Muscle layer of duodenum (tissue), 2 donors: ENCODE data around the gene LCN10.
"Not testable (repeated sequence)": the region's sequence is repeated elsewhere in the genome, so short reads cannot be mapped to it uniquely, and the experiment has no call there.

Experiments
- H3K27ac ChIP-seq: one replicate; pipeline ENCODE4 v1.7.0; 2013; ENCODE audit warnings: mild to moderate bottlenecking, low read length
- H3K27me3 ChIP-seq: one replicate; pipeline ENCODE4 v1.7.0; 2013; ENCODE audit warnings: low read depth, mild to moderate bottlenecking, control low read depth, low read length
- H3K36me3 ChIP-seq, 2 donors: one replicate each; pipeline ENCODE4 v1.7.0; 2013; ENCODE audit warnings: low read length in 2 of 2, control low read depth in 1 of 2, mild to moderate bottlenecking in 1 of 2; ENCODE audit not compliant: insufficient read depth in 2 of 2, control insufficient read depth in 1 of 2
- H3K4me1 ChIP-seq, 2 donors: one replicate each; pipeline ENCODE4 v1.7.0; 2013; ENCODE audit warnings: low read length in 2 of 2, mild to moderate bottlenecking in 2 of 2, control low read depth in 1 of 2, moderate library complexity in 1 of 2; ENCODE audit not compliant: insufficient read depth in 2 of 2, control insufficient read depth in 1 of 2
- H3K4me3 ChIP-seq, 2 donors: one replicate each; pipeline ENCODE4 v1.7.0; 2013; ENCODE audit warnings: low read length in 2 of 2, low read depth in 1 of 2, mild to moderate bottlenecking in 1 of 2
- H3K9me3 ChIP-seq, 2 donors: one replicate each; pipeline ENCODE4 v1.7.0; 2013; ENCODE audit warnings: low read length in 2 of 2, control low read depth in 1 of 2, mild to moderate bottlenecking in 1 of 2; ENCODE audit not compliant: control insufficient read depth in 1 of 2
- donor health status: healthy.

LCN10 gene

DNA sequence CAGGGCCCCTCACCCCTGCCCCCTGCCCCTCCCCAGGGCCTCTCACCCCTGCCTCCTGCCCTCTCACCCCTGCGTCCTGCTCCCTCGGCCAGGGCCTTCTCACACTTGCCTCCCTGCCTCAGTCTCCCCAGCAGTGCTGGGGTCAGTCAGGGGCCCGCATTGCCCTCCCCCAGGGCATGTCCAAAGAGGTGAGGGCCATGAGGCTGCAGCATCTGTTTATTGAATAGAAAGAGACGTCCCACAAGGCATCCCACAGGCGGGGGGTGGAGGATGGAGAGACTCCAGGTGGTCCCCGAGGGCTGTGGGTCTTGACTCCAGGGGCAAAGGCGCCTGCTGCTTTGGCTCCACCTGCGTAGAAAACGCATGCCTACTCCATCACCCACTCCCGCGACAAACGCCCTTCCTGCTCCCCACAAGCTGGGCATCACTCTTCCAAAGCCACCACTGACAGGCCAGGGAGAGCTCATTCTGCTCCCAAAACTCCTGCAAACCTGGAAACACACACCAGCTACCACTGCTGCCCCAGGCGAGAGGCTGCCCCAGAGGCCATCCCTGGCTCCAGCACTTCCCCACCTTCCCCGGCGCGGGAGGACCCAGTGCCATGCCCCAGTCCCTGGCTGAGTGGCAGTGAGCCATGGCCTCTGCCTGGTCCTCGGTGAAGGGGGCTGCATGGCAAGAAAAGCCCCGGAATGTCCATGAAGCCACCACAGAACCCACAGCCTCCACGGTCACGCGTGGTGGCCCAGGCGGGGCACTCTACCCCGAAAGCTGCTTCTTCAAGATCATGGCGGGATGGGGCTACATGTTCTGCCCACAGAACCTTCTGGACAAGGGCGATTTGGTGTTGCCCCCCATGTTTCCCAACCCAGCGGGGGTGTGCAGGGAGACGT is 16.9 kb upstream of the LCN10 start:
- Histone ChIP-seq H3K4me3 (no peak overlapping the region), H3K36me3 (no peaks in the 10 kb centered on the region), H3K27ac (no peak overlapping the region), H3K4me1 (peaks cover 0 to 7% of the 10 kb centered on the region in 2 donors), H3K27me3 (no peaks in the 10 kb centered on the region), H3K9me3 (peaks cover 0 to 4% of the 10 kb centered on the region in 2 donors)

DNA sequence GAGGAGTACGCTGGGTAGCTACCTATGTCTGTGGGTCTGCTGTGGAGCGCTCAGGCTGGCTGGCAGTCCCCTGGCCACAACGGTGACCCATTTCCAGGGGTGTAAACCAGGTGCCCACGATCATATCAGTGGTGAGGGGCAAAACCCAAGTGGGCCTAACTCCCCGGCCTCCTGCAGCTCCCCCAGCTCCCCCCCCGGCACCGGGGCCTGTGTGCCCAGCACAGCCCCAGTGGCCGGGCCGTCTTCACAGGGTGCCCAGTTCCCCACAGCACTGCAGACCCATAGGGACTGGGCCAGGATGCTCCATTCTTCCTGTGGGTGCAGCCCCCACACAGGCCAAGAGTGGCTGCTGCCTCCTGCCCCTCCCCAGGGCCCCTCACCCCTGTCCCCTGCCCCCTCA is 16.3 kb upstream of the LCN10 start:
- peaks cover 0 to 7% of the 10 kb centered on the region in 2 donors for H3K4me1 ChIP-seq
- no peaks in the 10 kb centered on the region for H3K36me3 ChIP-seq
- no peak overlapping the region for H3K27ac ChIP-seq
- no peaks in the 10 kb centered on the region for H3K27me3 ChIP-seq
- H3K4me3 ChIP-seq = no peak overlapping the region
- H3K9me3 ChIP-seq = peaks cover 0 to 4% of the 10 kb centered on the region in 2 donors

GRCh38 chr9:136757751-136758140 is 15.0 kb upstream of the LCN10 start:
- H3K27me3 ChIP-seq = no peaks in the 10 kb centered on the region
- peaks cover 0 to 4% of the 10 kb centered on the region in 2 donors for H3K9me3 ChIP-seq
- no peak overlapping the region for H3K27ac ChIP-seq
- H3K4me1 ChIP-seq = peaks cover 0 to 7% of the 10 kb centered on the region in 2 donors
- no peak overlapping the region for H3K4me3 ChIP-seq
- no peaks in the 10 kb centered on the region for H3K36me3 ChIP-seq

GRCh38 chr9:136757328-136757727 is 14.6 kb upstream of the LCN10 start:
- Histone ChIP-seq H3K4me3 (no peak overlapping the region), H3K27me3 (no peaks in the 10 kb centered on the region), H3K36me3 (no peaks in the 10 kb centered on the region), H3K9me3 (peaks cover 0 to 4% of the 10 kb centered on the region in 2 donors), H3K4me1 (peaks cover 0 to 7% of the 10 kb centered on the region in 2 donors), H3K27ac (no peak overlapping the region)

DNA sequence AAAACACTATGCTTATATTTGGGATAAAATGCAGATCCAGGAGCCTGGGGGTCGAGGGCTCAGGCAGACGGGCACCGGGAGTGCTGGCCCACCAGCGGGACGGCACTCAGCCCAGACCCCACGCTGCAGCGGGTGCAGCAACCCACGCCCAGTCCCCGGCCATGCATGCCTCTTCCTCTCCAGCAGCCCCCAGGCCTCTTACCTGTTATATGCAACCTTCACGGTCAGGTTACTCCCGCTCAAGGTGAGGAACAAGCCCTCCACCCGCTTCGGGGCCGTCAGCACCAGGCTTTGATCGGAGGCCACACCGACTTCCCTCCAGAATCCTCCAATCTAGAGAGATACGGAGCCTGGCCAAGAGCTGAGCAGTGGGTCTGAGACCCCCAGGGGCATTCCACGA is 14.1 kb upstream of the LCN10 start:
- H3K27me3 ChIP-seq = no peaks in the 10 kb centered on the region
- H3K4me3 ChIP-seq = no peak overlapping the region
- H3K36me3 ChIP-seq = no peaks in the 10 kb centered on the region
- peaks cover 0 to 9% of the 10 kb centered on the region in 2 donors for H3K9me3 ChIP-seq
- no peak overlapping the region for H3K27ac ChIP-seq
- peaks cover 0 to 7% of the 10 kb centered on the region in 2 donors for H3K4me1 ChIP-seq

- no peaks in the 10 kb centered on the region for H3K27me3 ChIP-seq
- peaks cover 0 to 7% of the 10 kb centered on the region in 2 donors for H3K4me1 ChIP-seq
- H3K4me3 ChIP-seq = no peak overlapping the region
- H3K36me3 ChIP-seq = no peaks in the 10 kb centered on the region
- peaks cover 0 to 14% of the 10 kb centered on the region in 2 donors for H3K9me3 ChIP-seq
- H3K27ac ChIP-seq = no peak overlapping the region
Observed at GRCh38 chr9:136756134-136756438, 13.3 kb upstream of the LCN10 start.

DNA sequence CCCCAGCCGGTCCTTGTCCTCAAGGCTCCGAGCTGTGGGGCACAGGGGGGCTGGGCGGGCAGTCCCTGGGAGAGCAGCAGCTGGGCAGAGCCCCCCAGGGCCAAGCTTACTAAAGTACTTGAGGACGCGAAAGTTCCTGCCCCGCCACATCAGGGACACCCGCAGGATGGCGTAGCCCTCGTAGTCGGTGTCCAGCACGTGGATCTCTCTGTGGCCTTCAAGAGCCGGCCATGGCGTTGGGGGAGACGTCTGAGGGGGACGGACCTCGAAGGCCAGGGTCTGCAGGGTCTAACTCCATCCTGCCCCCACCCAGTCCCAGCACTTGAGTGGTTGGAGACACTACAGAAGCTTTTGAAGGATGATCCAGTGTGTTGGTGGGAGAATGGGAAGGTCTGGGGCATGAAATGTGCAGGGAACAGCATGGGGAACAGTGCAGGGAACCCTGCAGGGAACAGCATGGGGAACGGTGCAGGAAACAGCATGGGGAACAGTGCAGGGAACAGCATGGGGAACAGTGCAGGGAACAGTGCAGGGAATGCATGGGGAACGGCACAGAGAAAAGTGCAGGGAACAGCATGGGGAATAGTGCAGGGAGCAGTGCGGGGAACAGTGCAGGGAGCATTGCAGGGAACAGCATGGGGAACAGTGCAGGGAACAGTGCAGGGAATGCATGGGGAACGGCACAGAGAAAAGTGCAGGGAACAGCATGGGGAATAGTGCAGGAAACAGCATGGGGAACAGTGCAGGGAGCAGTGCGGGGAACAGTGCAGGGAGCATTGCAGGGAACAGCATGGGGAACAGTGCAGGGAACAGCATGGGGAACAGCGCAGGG is 12.8 kb upstream of the LCN10 start:
- not testable (repeated sequence) for H3K4me3 ChIP-seq, H3K27me3 ChIP-seq, H3K36me3 ChIP-seq, H3K4me1 ChIP-seq, H3K27ac ChIP-seq
- H3K9me3 ChIP-seq = peaks cover 0 to 14% of the 10 kb centered on the region in 2 donors

DNA sequence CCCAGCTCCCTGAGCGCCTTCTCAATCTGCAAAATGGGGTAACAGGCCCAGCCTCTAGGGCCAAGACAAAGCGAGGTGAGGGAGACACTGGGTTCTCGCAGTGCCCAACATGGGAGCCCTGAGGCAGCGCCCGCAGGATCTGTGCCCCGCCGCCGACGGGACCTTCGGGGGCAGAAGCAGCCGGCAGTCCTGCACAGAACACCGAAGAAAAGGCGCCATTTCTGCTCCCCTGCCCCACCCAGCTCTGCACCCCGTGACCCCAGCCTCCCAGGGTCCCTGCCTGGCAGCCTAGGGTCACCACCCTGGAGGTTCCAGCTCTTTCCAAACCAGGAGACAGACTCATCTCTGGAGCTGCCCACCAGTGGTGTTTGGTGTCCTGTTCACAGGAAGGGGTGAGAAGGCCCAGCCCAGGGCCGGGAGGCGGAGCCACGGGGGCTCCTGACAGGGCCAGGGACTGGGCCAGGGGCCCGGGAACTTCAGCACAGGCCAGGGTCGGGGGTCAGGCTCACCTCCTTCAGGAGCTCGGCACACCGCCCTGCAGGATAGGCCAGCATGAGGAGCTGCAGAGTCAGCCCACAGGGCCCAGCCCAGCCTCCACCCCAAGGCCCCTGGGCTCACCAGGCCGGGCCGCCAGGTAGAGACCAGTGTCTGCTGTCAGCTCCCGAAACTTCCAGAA is 12.0 kb upstream of the LCN10 start:
- H3K4me1 ChIP-seq = no peaks in the 10 kb centered on the region
- peaks cover 0 to 14% of the 10 kb centered on the region in 2 donors for H3K9me3 ChIP-seq
- no peak overlapping the region for H3K4me3 ChIP-seq
- H3K27ac ChIP-seq = no peak overlapping the region
- no peaks in the 10 kb centered on the region for H3K36me3 ChIP-seq
- H3K27me3 ChIP-seq = no peaks in the 10 kb centered on the region

- no peak overlapping the region for H3K27ac ChIP-seq
- H3K4me1 ChIP-seq = peaks cover 0 to 4% of the 10 kb centered on the region in 2 donors
- H3K27me3 ChIP-seq = no peaks in the 10 kb centered on the region
- H3K36me3 ChIP-seq = no peaks in the 10 kb centered on the region
- no peak overlapping the region for H3K4me3 ChIP-seq
- peaks cover 0 to 14% of the 10 kb centered on the region in 2 donors for H3K9me3 ChIP-seq
Observed at GRCh38 chr9:136754059-136754572, 11.4 kb upstream of the LCN10 start.

- Histone ChIP-seq H3K4me3 (no peak overlapping the region), H3K36me3 (no peaks in the 10 kb centered on the region), H3K4me1 (peaks cover 0 to 4% of the 10 kb centered on the region in 2 donors), H3K9me3 (peaks cover 0 to 14% of the 10 kb centered on the region in 2 donors), H3K27ac (no peak overlapping the region), H3K27me3 (no peaks in the 10 kb centered on the region)
Observed at GRCh38 chr9:136753371-136754058, 10.8 kb upstream of the LCN10 start.
